BJ (cell line): ENCODE data around the gene TGFBRAP1. TPM values are rescaled to one million over a fixed set of nuclear protein-coding genes. Genes with fewer than 3 reads are reported as not detected.

Experiments used
- CTCF ChIA-PET: fragments of 350-600 bp; formaldehyde crosslinking; extraction: SDS; loops from one replicate; lab custom pipeline; 2021; ENCODE audit warnings: antibody characterized with exemption, inconsistent platforms; lab: Yijun Ruan, JAX
- POLR2A ChIA-PET: fragments of 300-600 bp; sonication (Branson Sonifier 250); formaldehyde crosslinking; extraction: SDS; loops from one replicate; lab custom pipeline; 2021; ENCODE audit warnings: antibody characterized with exemption; lab: Charles Lee
- DNase-seq: peaks from one replicate; pipeline ENCODE4 v3.0.0-alpha.2; 2011; ENCODE audit warnings: low read depth
- H3K27me3 ChIP-seq: 2 replicates; pipeline ENCODE4 v1.6.0; 2011; ENCODE audit warnings: low read length; ENCODE audit not compliant: control insufficient read depth, insufficient read depth
- H3K36me3 ChIP-seq: 2 replicates; pipeline ENCODE4 v1.5.1; 2011; ENCODE audit warnings: low read length; ENCODE audit not compliant: control insufficient read depth, insufficient read depth
- H3K4me3 ChIP-seq: 2 replicates; pipeline ENCODE4 v1.5.1; 2011; ENCODE audit warnings: low read depth, mild to moderate bottlenecking, control low read depth, low read length
- CTCF ChIP-seq: IDR thresholded peaks from 2 replicates; pipeline ENCODE4 v1.5.1; 2011; ENCODE audit warnings: low read depth, mild to moderate bottlenecking, control low read depth, inconsistent platforms, low read length, moderate library complexity; ENCODE audit not compliant: insufficient read depth
- polyA plus RNA-seq: library from polyadenylated mRNA; depleted of rRNA; stranded (reverse); fragments of >200 nt; gene quantifications from 2 replicates; pipeline ENCODE4 v1.2.3, GENCODE V29; 2011; rRNA removed

The TGFBRAP1 gene
- polyA plus RNA-seq, 1 experiment = 8.3 TPM

DNA sequence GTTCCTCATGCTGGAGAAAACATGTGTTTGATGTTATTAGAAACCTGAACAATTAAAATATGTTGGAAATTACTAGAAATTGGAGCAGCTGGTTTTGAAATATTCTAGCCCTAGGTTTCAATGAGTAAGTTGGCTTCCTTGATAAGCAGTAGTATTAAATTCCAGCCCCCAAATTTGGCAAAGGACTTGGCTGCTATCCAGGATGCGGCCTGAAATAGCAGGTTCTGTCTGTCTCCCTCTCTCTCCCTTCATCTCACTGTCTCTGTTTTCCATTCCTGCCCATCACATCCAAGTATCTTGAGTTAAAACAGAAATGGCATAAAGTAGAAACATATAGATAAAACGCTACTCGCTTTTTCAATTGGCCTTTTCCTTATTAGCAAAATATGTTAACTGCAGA is 108.9 kb downstream of the TGFBRAP1 start:
- ChIA-PET CTCF (no interaction called here), POLR2A (no interaction called here)
- no peak for DNase-seq
- H3K27me3 ChIP-seq = peaks cover 1% of the 10 kb centered on the region
- TF ChIP-seq CTCF = no peak
- H3K36me3 ChIP-seq = no peaks in the 10 kb centered on the region
- H3K4me3 ChIP-seq = no peak overlapping the region

DNA sequence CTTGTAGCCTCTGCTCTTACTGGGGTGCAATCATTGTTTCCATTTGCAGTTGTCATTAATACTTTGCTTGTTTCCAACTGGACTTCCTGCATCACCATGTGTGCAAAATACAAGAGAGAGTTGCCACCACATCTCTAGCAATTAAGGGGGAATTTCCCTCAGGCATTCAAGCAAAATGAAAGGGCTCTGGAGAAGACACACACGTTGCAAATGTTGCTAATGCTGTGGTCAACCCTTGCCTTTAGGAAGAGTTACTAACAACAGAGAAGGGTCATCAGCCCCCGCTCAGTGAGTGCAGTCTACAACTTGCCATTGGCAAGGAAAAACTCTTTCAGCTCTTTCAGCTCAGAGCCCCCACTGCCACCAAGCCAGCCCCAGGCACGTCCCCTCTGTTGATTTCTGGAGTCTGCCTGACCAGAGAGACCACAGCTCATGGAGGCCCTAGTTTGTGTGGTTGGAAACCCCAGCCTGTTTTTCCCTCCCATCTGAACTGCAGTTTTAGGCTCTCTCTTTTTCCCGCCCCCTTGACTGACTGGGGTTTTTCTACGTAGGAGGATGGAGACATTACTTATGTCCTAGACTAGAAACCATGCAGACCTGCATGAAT is 113.8 kb downstream of the TGFBRAP1 start:
- CTCF ChIA-PET = no interaction called here
- H3K4me3 ChIP-seq = no peak overlapping the region

More for the DNA sequence above, 113.8 kb downstream of the TGFBRAP1 start:
- POLR2A ChIA-PET = no interaction called here
- peaks cover 1% of the 10 kb centered on the region; the same call in 1 of the 2 replicates for H3K27me3 ChIP-seq
- TF ChIP-seq CTCF = no peak
- DNase-seq = no peak
- H3K36me3 ChIP-seq = no peaks in the 10 kb centered on the region

Other genes with a start within 250 kb of the TGFBRAP1 start
- not detected in 2 replicates for gene GPR45, start 88.0 kb downstream of the TGFBRAP1 start, polyA plus RNA-seq
- gene C2orf49, start 7.8 kb upstream of the TGFBRAP1 start, polyA plus RNA-seq = 12.2 and 14.6 TPM in 2 replicates
- 472 and 546 TPM in 2 replicates for gene FHL2, start 69.3 kb upstream of the TGFBRAP1 start, polyA plus RNA-seq